Stomach (tissue), 9 donors: ENCODE results near the gene ZNF121. TPM values are rescaled to one million over a fixed set of nuclear protein-coding genes. Genes with fewer than 3 reads are reported as not detected.

ENCODE experiments used
- DNase-seq, 2 donors: peaks; one replicate each; pipeline versions ENCODE4 v3.0.0 to v3.0.0-alpha.2; 2013 to 2019
- H3K27ac ChIP-seq, 5 donors: fragments of 200-600 bp in 4 of 5; sonication (generic) in 4 of 5; one replicate each; pipeline ENCODE4 v1.5.1; 2013 to 2019; ENCODE audit warnings: mild to moderate bottlenecking in 1 of 5, moderate library complexity in 1 of 5
- H3K27me3 ChIP-seq, 3 donors: fragments of 200-600 bp; sonication (generic); one replicate each; pipeline ENCODE4 v1.5.1; 2017 to 2019; ENCODE audit warnings: mixed run types in 1 of 3
- H3K36me3 ChIP-seq, 4 donors: fragments of 200-600 bp; sonication (generic); 1 replicate in 3 of 4; 2 replicates in 1 of 4; pipeline ENCODE4 v1.5.1; 2016 to 2019
- H3K4me1 ChIP-seq, 4 donors: fragments of 200-600 bp; sonication (generic); one replicate each; pipeline ENCODE4 v1.5.1; 2016 to 2019
- H3K4me3 ChIP-seq, 4 donors: fragments of 200-600 bp; sonication (generic) in 3 of 4; one replicate each; pipeline ENCODE4 v1.5.1; 2016 to 2019; ENCODE audit warnings: mild to moderate bottlenecking in 1 of 4
- H3K9me3 ChIP-seq, 4 donors: fragments of 200-600 bp; sonication (generic); one replicate each; pipeline ENCODE4 v1.5.1; 2016 to 2019
- EP300 ChIP-seq: sonication (generic); formaldehyde crosslinking; IDR thresholded peaks from one replicate; pipeline ENCODE4 v1.6.1; 2017; ENCODE audit warnings: antibody characterized with exemption
- POLR2A ChIP-seq, 4 donors: fragments of 450-650 bp; IDR thresholded peaks; one replicate each; pipeline ENCODE4 v1.6.1; 2016; ENCODE audit warnings: antibody characterized with exemption in 4 of 4, control low read depth in 2 of 4, mild to moderate bottlenecking in 1 of 4, moderate library complexity in 1 of 4
- POLR2AphosphoS5 ChIP-seq, 3 donors: sonication (generic); formaldehyde crosslinking; IDR thresholded peaks; one replicate each; pipeline ENCODE4 v1.6.1; 2016; ENCODE audit warnings: antibody characterized with exemption in 3 of 3
- WGBS, 5 donors: extraction: QIAGEN DNeasy Blood & Tissue Kit in 3 of 5; methylation state at CpG; one replicate each; pipeline versions ENCODE4 v1.1.5 to v1.1.7; 2013 to 2018; 5-methylcytosine and 5-hydroxymethylcytosine counted together
- intact Hi-C: fragments of 100-400 bp; cut with DNase I; formaldehyde crosslinking; loops from one replicate; pipeline ENCODE4 v1.15.1; 2023; ENCODE audit warnings: low total_unique reads
- polyA plus RNA-seq, 3 donors: library from polyadenylated mRNA; stranded (reverse); fragments of 200-250 nt; gene quantifications; one replicate each; pipeline ENCODE4 v1.2.3, GENCODE V29; 2013
- total RNA-seq, 5 donors: library from RNA; depleted of rRNA; stranded (reverse); fragments of >200 nt; gene quantifications; one replicate each; pipeline versions ENCODE4 v1.1.0 to v1.2.3, GENCODE V29; 2014 to 2016
- TF ChIP-seq, protein P1 (sequence below), 7 experiments: fragments of 450-650 bp in 4 of 7; fragments of 200-600 bp in 3 of 7; sonication (generic) in 3 of 7; IDR thresholded peaks; one replicate each; pipeline ENCODE4 v1.5.1; 2016 to 2019; ENCODE audit warnings: antibody characterized with exemption in 7 of 7, control low read depth in 2 of 7, mild to moderate bottlenecking in 1 of 7
- donor health status: healthy with polysubstance abuse.
- donor health status: Bipolar disorder and iron deficiency.
- donor health status: healthy.

Gene ZNF121
- total and polyA plus RNA-seq, 8 donors, result 1.8 to 72.4 (median 12.5) TPM

DNA sequence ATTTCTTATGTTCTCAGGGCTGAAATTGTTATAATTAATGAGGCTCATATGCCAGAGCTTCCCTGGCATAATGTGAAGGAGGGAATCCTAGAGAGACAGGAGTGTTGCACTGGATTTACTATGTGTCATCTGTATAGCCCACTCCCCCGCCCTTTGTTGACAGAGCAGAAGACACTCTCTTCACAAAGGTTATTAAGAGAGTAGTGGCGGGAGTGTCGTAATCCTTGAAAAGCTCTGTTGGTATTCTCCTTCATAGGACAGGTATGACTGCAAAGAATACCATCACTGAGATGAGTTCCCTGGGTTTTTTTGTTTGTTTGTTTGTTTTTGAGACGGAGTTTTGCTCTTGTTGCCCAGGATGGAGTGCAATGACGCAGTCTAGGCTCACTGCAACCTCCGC lies 14.0 kb downstream of the ZNF121 start:
- WGBS, 5 donors, result 93 to 99% (median 98%) methylated on average over 6 of the region's 6 CpGs
- H3K9me3 ChIP-seq, result peaks cover 72 to 100% (median 98%) of the 10 kb centered on the region in 4 donors
- intact Hi-C loops, result no loop called here
- DNase-seq, result no peak
- no peak overlapping the region for H3K27ac ChIP-seq
- H3K27me3 ChIP-seq, result no peaks in the 10 kb centered on the region
- H3K4me1 ChIP-seq, result no peaks in the 10 kb centered on the region
- TF ChIP-seq POLR2AphosphoS5 (IDR thresholded peaks at IDR 0.05) (no peak), POLR2A (IDR thresholded peaks at IDR 0.05) (no peak), EP300 (no peak)
- TF ChIP-seq, protein P1, sequence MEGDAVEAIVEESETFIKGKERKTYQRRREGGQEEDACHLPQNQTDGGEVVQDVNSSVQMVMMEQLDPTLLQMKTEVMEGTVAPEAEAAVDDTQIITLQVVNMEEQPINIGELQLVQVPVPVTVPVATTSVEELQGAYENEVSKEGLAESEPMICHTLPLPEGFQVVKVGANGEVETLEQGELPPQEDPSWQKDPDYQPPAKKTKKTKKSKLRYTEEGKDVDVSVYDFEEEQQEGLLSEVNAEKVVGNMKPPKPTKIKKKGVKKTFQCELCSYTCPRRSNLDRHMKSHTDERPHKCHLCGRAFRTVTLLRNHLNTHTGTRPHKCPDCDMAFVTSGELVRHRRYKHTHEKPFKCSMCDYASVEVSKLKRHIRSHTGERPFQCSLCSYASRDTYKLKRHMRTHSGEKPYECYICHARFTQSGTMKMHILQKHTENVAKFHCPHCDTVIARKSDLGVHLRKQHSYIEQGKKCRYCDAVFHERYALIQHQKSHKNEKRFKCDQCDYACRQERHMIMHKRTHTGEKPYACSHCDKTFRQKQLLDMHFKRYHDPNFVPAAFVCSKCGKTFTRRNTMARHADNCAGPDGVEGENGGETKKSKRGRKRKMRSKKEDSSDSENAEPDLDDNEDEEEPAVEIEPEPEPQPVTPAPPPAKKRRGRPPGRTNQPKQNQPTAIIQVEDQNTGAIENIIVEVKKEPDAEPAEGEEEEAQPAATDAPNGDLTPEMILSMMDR (IDR thresholded peaks at IDR 0.05), result no peak
- peaks cover 44 to 90% (median 67%) of the 10 kb centered on the region in 4 donors for H3K36me3 ChIP-seq
- no peak overlapping the region for H3K4me3 ChIP-seq

DNA sequence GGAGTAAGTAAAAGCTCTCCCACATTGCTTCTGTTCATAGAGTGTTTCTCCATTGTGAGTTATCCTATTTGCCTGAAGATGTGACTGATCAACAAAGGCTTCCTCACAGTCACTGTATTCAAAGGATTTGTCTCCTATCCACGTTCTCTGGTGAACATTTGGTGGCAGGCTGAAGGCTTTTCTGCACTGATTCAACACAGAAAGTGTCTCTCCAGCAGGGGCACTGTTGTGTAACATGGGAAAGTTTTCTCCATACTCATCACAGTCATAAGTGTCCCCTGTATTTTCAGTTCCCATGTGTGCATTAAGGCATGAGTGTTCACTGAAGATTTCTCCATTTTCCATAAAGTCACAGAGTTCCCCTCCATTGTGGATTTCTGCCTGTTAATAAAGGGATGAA lies 17.6 kb downstream of the ZNF121 start:
- Histone ChIP-seq H3K27me3 (no peaks in the 10 kb centered on the region), H3K9me3 (peaks cover 78 to 100% (median 99%) of the 10 kb centered on the region in 4 donors), H3K27ac (no peak overlapping the region), H3K4me1 (no peaks in the 10 kb centered on the region), H3K36me3 (peaks cover 71 to 100% (median 94%) of the 10 kb centered on the region in 4 donors), H3K4me3 (no peak overlapping the region)
- WGBS, 5 donors, result 91 to 100% (median 100%) methylated on average over 1 of the region's 1 CpG
- no peak for DNase-seq
- intact Hi-C loops, result no loop called here
- TF ChIP-seq EP300 (no peak), POLR2AphosphoS5 (IDR thresholded peaks at IDR 0.05) (no peak), POLR2A (IDR thresholded peaks at IDR 0.05) (no peak)
- TF ChIP-seq, protein P1 (IDR thresholded peaks at IDR 0.05), result no peak

DNA sequence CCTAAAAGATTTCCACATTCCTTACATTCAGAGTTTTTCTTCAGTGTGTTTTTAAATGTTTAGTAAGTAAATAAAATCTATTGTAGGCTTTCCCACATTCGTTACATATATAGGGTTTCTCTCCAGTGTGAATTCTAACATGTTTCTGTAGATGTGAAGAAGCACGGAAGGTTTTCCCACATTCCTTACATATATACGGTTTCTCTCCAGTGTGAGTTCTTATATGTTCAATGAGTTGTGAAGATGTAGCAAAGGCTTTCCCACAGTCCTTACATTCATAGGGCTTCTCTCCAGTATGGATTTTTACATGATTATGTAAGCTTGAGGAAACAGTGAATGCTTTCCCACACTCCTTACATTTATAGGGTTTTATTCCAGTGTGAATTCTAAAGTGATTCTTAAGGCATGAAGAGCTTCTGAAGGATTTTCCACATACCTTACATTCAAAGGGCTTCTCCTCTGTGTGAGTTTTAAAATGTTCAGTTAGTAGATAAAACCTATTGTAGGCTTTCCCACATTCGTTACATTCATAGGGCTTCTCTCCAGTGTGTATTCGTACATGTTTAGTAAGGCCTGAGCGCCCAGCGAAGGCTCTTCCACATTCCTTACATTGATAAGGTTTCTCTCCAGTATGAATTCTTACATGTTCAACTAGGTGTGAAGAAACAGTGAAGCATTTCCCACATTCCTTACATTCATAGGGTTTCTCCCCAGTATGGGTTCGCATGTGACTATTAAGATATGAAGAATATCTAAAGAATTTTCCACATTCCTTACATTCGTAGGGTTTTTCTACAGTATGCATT lies 18.2 kb downstream of the ZNF121 start:
- H3K9me3 ChIP-seq, result peaks cover 79 to 100% (median 99%) of the 10 kb centered on the region in 4 donors
- H3K27ac ChIP-seq, result no peak overlapping the region
- no peak overlapping the region for H3K4me3 ChIP-seq
- no peaks in the 10 kb centered on the region for H3K4me1 ChIP-seq
- DNase-seq, result no peak
- no peaks in the 10 kb centered on the region for H3K27me3 ChIP-seq
- intact Hi-C loops, result no loop called here
- H3K36me3 ChIP-seq, result peaks cover 71 to 100% (median 96%) of the 10 kb centered on the region in 4 donors
- no peak for TF ChIP-seq POLR2A (IDR thresholded peaks at IDR 0.05)
- TF ChIP-seq, protein P1 (IDR thresholded peaks at IDR 0.05), result no peak
- no peak for TF ChIP-seq EP300
- TF ChIP-seq POLR2AphosphoS5 (IDR thresholded peaks at IDR 0.05), result no peak
- 97 to 99% (median 97%) methylated on average over 9 of the region's 9 CpGs for WGBS, 5 donors

DNA sequence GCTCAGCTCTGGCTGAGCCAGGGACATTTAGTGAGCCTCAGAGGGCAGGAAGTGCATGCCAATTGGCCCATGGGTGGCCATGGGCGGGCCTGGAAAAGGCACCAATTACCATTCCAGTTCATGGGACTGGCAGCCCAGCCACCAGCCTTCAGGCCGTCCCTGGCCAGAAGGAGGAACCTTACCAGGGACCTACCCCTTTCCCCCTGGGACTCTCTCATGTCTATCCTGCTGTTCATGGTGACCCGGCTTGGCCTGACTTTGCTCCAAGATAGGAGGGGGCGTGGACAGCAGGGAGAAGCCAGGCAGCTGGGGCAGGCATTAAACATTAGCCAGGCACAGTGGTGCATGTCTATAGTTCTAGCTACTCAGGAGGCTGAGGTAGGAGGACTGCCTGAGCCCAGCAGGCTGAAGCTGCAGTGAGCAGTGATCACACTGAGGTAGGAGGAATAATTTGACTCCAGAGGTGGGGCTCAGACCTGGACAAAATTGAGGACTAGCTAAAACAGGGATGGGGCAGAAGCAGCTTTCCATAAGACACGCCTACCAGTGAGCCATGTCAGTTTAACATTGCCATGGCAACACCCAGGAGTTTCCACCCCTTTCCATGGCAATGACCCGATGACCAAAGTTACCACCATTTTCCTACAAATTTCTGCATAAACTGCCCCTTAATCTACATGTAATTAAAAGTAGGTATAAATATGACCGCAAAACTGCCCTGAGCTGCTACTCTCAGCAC lies 31.6 kb downstream of the ZNF121 start:
- Histone ChIP-seq H3K27ac (no peak overlapping the region), H3K36me3 (peaks cover 0 to 10% (median 4%) of the 10 kb centered on the region in 4 donors), H3K4me1 (no peaks in the 10 kb centered on the region), H3K27me3 (no peaks in the 10 kb centered on the region), H3K4me3 (no peak overlapping the region), H3K9me3 (peaks cover 0 to 94% (median 58%) of the 10 kb centered on the region in 4 donors)
- intact Hi-C loops, result no loop called here
- WGBS, 5 donors, result 92 to 97% (median 94%) methylated on average over 6 to 7 of the region's 7 CpGs
- DNase-seq, result no peak
- no peak for TF ChIP-seq EP300
- TF ChIP-seq, protein P1 (IDR thresholded peaks at IDR 0.05), result no peak
- TF ChIP-seq POLR2A (IDR thresholded peaks at IDR 0.05), result no peak
- TF ChIP-seq POLR2AphosphoS5 (IDR thresholded peaks at IDR 0.05), result no peak
